Islet precursor cell (in vitro differentiated cells): Measurements from ENCODE around the gene MISP.

ENCODE experiments used
- DNase-seq: peaks from one replicate; pipeline ENCODE4 v3.0.0-alpha.2; 2018

The MISP gene

GRCh38 chr19:780935-781334 lies 30.0 kb downstream of the MISP start:
- DNase-seq: no peak

DNA sequence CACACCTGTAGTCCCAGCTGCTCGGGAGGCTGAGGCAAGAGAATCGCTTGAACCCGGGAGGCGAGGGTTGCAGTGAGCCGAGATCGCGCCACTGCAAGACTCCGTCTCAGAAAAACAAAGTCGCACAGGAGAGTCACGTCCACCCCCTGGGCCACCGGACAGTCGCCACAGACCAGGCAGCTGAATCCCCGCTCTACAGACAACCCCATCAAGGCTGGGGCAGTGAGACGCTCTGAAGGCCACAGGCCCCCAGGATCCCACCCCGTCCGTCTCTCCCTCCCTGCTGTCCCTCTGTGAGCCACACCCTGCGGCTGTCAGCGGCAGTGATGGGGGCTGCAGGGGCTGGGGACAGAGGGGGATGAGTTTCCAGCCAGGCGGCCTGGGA lies 30.9 kb downstream of the MISP start:
- no peak for DNase-seq

GRCh38 chr19:782185-782877 lies 31.4 kb downstream of the MISP start:
- DNase-seq: peak; percentile 88

GRCh38 chr19:782878-783668 lies 32.2 kb downstream of the MISP start:
- DNase-seq: no peak

DNA sequence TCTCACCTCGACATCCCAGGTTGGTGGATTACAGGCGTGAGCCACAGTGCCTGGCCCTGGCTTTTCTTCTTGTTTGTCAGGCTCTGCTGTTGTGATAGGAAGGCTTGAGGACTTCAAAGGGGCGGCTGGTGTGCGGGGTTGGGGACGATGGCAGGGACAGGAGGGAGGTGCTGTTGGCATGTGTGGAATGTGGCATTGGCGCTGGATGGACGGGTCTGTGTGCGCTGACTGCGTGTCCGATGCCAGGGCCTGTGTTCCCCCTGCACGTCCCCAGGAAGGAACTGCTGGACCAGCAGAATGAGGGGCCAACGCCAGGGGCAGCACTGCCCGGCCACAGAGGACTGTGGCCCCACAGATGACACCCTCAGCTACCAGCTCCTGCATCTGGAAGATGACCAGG lies 33.6 kb downstream of the MISP start:
- DNase-seq: no peak

GRCh38 chr19:787536-787935 lies 36.6 kb downstream of the MISP start:
- no peak for DNase-seq

- no peak for DNase-seq
These were observed 37.7 kb downstream of the MISP start for GRCh38 chr19:788686-788982.

DNA sequence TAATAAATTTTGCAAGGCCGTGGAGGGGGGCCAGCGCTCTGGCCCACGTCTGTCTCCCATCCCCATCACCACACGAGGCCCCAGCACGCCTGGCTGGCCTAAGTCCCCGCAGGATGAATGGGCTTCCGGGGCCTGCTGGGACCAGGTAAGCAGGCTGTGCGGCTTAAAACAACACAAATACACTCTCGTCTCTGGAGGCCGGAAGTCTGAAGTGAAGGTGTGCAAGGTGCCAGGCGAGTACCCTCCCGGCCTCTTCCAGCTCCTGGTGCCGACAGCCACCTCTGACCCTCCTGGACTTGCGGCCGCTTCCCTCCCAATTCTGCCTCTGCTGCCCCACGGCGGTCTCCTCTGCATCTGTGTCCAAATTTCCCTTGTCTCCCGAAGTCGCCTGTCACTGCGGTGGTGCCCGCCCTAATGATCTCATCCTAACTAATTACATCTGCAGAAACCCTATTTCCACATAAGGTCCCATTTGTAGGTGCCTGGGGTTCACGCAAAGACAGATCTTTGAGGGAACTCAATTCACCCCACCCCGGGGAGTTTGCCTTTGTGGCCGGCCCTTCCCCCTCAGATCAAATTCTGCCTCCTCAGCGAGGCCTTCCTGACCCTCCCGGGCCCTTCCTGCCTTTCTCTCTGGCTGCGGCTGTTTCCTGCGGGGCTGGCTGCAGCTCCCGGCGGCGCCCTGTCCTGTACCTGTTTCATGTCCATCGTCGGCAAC lies 38.2 kb downstream of the MISP start:
- peak; percentile 89 for DNase-seq

DNA sequence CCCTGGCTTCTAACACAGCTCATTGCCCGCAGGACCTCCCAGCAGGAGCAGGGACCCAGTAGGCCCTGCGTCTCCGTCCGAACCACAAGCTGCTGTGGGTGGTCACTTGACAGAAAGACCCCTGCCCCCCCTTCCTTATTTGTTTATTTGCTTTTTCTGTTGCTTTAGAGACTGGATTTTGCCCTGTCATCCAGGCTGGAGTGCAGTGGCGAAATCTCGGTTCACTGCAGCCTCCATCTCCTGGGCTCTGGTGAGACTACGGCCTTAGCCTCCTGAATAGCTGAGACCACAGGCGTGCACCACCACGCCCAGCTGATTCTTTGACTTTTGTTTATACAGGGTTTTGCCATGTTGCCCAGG lies 38.8 kb downstream of the MISP start:
- no peak for DNase-seq

DNA sequence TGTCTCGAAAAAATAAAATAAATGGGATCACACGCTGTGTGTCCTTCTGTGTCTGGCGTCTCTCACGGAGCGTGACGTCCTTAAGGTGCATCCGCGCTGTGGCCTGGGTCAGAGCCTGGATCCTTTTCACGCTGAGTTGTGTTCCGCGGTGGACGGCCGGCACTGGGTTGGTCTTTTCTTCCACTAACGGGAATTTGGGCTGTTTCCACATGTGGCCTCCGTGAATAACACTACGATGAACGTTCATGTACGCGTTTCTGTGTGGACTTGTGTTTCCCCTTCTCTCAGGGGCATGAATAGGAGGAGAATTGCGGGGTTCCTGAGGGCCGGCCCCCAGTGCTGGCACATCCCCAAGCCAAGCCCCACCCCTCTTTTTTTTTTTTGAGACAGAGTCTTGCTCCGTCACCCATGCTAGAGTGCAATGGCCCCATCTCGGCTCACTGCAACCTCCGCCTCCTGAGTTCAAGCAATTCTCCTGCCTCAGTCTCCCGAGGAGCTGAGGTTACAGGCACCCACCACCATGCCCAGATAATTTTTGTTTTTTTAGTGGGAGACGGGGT lies 40.2 kb downstream of the MISP start:
- DNase-seq: no peak

DNA sequence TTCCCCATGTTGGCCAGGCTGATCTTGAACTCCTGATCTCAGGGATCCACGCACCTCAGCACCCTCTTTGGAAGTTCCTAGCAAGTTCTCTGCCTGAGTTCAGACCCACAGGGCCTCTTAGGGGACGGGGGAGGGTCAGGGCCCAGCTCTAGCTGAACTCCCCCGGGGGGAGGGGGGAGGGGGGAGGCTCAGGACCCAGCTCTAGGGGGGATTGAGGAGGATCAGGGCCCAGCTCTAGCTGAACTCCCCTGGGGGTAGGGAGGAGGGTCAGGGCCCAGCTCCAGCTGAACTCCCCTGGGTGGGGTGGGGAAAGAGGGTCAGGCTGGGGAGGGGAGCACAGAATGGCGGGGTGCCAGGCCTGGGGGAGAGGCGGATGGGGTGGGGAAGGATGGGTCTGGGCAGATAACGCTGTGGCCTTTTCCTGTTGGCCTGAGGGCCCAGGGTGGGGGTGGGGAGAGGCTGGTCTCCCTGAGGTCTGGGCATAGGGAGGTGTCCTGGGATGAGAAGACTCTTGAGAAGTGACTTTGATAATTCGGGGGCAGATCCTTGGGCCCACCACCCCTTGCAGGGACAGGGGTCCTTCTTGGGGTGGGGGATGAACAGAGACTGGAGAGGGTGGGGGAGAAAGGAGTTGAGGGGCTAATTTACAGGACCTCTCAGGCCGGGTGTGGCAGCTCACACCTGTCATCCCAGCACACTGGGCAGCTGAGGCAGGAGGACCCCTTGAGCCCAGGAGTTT lies 40.8 kb downstream of the MISP start:
- DNase-seq: no peak

DNA sequence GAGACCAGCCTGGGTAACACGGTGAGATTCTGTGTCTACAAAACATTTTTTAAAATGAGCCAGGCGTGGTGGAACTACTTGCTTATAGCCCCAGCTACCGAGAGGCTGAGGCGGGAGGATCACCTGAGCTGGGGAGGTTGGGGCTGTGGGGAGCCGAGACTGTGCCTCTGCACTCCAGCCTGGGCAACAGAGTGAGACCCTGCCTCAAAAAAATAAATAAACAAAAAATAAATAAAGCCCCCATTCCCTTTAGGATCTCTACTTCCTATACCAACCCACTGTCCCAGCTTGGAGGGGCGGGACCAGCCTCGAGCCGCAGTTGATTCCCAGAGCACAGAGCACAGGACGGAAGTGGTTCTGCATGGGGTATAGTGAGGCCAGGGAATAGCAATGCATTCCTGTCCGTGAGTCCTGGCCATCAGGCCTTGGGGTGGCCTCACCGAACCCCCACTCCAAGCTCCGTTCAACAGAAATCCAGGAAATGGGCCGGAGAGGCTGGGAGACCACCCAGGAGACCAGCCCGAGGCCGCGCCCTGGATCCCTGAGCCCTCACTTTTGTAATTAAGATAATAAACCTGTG lies 41.5 kb downstream of the MISP start:
- DNase-seq: peak; percentile 60

- DNase-seq: no peak
These were observed 42.9 kb downstream of the MISP start for GRCh38 chr19:793806-794205.

DNA sequence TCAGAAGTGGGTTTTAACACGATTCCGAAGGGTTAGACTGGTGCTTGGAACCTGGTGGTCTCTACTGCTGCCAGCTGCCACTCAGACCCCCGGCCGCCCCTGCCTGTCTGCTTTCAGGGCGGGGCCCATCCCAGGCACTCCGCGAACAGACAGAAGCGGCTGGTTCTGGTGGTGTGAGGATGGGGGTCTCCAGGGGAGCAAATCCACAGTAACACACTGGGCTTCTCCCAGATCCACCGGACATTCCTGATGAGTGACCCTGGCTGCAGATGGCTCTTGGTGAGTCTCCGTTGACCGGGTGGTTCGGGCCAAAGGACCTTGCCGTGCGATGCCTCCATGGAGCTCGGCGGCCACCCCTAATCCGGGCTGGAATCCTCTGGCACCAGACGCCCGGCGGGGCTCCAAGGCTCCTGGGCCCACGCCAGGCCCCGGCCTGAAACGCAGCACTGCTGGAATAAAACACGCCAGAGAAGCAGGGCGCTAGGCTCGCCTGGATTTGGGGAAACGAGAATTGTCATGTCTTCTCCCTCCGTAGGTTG lies 44.2 kb downstream of the MISP start:
- DNase-seq: no peak

DNA sequence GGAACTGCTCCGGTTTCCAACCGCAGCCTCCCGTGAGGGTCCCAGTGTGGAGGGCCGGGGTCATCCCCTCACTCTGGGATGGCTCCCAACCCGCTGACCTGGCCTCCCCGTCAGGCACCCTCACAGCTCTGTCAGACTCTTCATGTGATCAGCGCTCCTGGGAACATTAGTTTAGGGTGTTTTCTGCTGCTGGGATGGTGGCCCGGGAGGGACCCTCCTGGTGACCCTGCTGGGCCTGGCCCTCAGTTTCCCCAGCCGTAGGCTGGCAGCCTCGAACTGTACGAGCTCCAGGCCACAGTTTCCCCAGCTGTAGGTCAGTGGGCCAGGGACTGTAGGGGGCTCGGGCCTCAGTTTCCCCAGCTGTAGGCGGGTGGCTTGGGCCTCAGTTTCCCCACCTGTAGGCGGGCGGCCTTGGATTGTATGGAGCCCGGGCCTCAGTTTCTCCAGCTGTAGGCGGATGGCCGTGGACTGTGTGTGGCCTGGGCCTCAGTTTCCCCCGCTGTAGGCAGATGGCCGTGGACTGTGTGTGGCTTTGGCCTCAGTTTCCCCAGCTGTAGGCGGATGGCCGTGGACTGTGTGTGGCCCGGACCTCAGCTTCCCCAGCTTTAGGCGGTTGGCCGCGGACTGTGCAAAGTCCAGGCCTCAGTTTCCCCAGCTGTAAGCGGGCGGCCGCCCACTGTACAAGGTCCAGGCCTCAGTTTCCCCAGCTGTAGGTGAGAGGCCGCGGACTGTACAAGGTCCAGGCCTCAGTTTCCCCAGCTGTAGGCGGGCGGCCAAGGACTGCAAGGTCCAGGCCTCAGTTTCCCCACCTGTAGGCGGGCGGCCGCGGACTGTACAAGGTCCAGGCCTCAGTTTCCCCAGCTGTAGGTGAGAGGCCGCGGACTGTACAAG lies 45.0 kb downstream of the MISP start:
- DNase-seq: no peak

GRCh38 chr19:796692-797527 lies 46.0 kb downstream of the MISP start, which contains the start of gene PTBP1:
Gene PTBP1, plus strand, starts transcription at chr19:797452. Its CDS starts 46 bp downstream, at chr19:797498.
- DNase-seq: peak; percentile 100

DNA sequence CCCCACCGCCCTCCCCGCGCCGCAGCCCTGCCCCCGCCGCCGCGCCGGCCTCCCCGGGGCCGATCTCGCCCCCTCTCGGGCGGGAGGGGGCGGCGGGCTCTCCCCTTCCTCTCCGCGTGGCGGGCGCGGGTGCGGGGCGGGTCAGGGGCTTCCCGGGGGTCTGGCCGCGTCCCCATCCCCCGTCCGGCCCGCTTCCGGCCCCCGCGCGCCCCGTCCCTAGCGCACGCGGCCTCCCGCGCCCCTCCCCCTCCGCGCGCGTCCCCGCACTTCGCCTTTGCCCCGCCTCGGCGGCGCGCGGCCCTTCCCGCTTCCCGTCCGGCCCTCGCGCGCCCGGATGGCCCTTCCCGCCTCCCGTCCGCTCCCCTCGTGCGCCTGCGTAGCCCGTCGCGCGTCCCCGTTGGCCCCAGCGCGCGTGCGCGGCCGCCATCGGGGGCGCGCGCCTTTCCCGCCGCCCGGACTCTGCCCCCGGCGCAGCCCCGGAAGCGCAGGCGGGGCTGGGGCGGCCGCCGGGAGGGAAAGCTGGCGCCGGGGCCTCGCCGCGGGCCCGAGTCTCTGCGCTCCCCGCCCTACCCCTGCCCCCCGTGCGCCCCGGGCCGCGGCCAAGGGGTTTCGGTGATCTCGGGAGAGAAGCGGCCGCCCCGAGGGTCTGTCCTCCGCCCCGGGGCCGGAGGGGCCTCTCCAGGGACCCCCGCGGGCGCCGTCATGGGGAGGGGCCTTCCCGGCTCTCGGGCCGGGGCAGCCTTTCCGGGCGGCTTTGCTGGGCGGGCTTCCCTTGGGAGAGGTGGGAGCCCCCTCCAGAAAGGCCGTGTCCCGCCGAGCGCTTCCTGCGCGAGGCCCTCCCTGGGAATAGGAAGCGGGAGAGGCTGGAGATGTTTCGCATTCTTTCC lies 46.9 kb downstream of the MISP start:
- DNase-seq: peak; percentile 85

GRCh38 chr19:798415-799075 lies 47.6 kb downstream of the MISP start:
- no peak for DNase-seq
